GM12865 (cell line): ENCODE results near the gene CNTRL.
A peak's percentile ranks its signal among the peaks of the same experiment; 100 is the strongest.
"Not testable (repeated sequence)": the region's sequence is repeated elsewhere in the genome, so short reads cannot be mapped to it uniquely, and the experiment has no call there.

ENCODE experiments used
- DNase-seq: peaks from one replicate; pipeline ENCODE4 v3.0.0; 2010; ENCODE audit warnings: low read depth
- H3K4me3 ChIP-seq: 2 replicates; pipeline ENCODE4 v1.5.1; 2011; ENCODE audit warnings: mild to moderate bottlenecking, low read depth, low read length, control low read depth
- TF ChIP-seq, protein P1 (sequence below): IDR thresholded peaks from 2 replicates; pipeline ENCODE4 v1.5.1; 2011; ENCODE audit warnings: low read length, control low read depth, low read depth, inconsistent platforms; ENCODE audit not compliant: insufficient read depth; ENCODE audit errors: missing control alignments

CNTRL gene

DNA sequence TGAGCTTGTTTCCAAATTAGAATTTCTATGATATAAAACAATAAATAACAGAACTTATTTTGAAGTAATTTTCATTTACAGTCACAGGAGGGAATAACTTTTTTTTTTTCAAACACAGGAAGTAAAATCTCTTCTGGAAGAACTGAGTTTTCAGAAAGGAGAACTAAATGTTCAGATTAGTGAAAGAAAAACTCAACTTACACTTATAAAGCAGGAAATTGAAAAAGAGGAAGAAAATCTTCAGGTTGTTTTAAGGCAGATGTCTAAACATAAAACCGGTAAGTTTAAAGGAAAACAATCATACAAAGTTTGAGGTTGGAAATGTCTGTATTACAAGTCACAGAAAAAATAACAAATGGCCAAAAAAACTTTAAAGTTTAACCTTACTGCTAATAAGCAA is 85.3 kb downstream of the CNTRL start:
- no peak overlapping the region for H3K4me3 ChIP-seq
- TF ChIP-seq, protein P1, sequence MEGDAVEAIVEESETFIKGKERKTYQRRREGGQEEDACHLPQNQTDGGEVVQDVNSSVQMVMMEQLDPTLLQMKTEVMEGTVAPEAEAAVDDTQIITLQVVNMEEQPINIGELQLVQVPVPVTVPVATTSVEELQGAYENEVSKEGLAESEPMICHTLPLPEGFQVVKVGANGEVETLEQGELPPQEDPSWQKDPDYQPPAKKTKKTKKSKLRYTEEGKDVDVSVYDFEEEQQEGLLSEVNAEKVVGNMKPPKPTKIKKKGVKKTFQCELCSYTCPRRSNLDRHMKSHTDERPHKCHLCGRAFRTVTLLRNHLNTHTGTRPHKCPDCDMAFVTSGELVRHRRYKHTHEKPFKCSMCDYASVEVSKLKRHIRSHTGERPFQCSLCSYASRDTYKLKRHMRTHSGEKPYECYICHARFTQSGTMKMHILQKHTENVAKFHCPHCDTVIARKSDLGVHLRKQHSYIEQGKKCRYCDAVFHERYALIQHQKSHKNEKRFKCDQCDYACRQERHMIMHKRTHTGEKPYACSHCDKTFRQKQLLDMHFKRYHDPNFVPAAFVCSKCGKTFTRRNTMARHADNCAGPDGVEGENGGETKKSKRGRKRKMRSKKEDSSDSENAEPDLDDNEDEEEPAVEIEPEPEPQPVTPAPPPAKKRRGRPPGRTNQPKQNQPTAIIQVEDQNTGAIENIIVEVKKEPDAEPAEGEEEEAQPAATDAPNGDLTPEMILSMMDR, result no peak
- DNase-seq, result no peak

GRCh38 chr9:121168052-121168451 is 93.3 kb downstream of the CNTRL start:
- TF ChIP-seq, protein P1, result no peak
- no peak overlapping the region for H3K4me3 ChIP-seq
- DNase-seq, result no peak

DNA sequence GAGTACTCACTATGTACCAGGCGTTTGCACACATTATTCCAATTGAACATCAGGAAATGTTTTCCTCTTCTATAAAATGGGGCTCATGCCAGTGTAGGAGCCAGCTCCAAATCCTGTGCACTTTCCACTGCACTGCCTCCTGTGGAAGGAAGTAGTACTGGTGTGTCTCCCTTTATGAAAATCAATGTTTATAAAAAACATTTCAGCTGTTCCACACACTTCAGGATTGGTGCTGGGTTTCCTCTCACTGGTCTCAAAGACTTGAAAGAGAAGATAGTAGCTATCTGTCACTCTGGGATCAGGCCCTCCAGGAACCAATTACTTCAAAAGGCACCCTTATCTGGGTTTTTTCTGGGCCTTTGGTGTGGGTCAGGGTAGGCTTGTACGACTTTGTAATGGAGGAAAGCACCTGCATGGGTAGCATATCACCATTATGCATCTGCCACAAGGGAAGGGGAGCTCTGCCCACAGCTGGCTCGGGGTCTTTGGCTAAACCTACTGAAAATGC is 94.4 kb downstream of the CNTRL start:
- no peak for DNase-seq
- TF ChIP-seq, protein P1, result peak; percentile 40
- H3K4me3 ChIP-seq, result no peak overlapping the region

DNA sequence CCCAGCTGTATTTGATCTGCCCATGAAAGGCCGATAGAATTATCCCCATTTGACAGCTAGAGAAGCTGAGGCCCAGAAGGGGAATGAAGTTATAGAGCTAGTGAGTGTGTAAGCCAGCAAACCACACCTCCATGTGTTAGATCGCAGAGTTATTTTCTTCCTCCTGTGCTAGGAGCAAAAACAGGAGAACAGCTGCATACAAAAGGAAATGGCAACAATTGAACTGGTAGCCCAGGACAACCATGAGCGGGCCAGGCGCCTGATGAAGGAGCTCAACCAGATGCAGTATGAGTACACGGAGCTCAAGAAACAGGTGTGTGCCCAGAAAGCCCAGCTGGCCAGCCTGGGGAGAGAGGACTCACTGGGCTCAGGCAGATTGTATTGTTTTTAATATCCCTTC is 96.5 kb downstream of the CNTRL start:
- no peak overlapping the region for H3K4me3 ChIP-seq
- TF ChIP-seq, protein P1, result no peak
- no peak for DNase-seq

- TF ChIP-seq, protein P1, result no peak
- no peak for DNase-seq
- no peak overlapping the region for H3K4me3 ChIP-seq
These were observed 98.2 kb downstream of the CNTRL start for GRCh38 chr9:121172726-121173487.

GRCh38 chr9:121173501-121173900 is 98.7 kb downstream of the CNTRL start:
- TF ChIP-seq, protein P1, result no peak
- H3K4me3 ChIP-seq, result no peak overlapping the region
- no peak for DNase-seq

DNA sequence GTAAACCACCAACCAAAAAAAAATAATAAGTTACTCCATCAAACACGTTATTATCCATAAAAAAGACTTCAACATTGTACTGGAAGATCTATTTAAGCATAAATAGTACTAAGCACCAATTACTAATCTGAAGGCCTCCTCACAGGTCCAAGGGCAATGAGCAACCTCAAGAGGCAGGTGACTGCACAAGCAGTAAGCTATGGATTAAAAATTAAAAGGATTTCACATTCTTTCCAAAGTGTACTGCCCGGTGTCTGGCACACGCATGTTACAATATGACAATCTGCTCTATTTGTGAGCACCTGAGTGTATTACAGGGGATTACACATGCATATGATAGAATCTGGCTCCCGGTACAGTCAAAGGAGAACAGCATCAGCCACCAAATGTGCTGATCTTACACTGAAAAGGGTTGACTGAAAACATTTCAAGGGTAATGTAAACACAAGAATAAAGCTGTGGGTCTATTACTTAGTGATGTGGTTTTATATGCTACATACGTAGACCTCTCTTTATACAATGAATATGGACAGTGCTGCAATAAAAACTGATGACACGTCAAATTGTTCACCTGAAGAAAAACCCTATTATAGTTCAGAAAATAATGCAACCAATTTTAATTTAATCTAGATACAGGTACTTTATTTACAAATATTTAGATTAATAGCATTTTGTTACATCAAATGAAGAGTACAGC is 104.1 kb downstream of the CNTRL start:
- TF ChIP-seq, protein P1, result no peak
- DNase-seq, result no peak
- no peak overlapping the region for H3K4me3 ChIP-seq

DNA sequence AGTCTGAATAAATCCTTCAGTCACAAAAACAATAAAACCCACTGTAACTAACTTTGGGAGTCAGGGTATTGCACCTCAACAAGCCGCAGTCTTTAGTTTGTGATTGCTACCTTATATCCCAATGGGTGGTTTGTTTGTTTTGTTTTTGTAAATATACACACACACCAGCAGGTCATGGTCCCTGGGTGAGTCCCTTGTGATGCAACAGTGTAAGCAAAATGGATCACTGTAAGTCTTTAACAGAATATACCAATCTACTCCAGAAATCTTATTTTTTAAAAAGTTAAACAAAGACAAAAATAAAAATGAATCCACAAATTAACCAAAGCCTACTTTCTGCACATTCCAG is 104.6 kb downstream of the CNTRL start:
- not testable (repeated sequence) for DNase-seq

More for the DNA sequence above, 104.6 kb downstream of the CNTRL start:
- H3K4me3 ChIP-seq, result not testable (repeated sequence)
